SK-N-DZ (cell line): Measurements from ENCODE around the gene STAC.
"Not testable (repeated sequence)": the region's sequence is repeated elsewhere in the genome, so short reads cannot be mapped to it uniquely, and the experiment has no call there.

ENCODE experiments used
- DNase-seq: peaks from one replicate; pipeline ENCODE4 v3.0.0-alpha.2; 2015; ENCODE audit warnings: low spot score

STAC gene

DNA sequence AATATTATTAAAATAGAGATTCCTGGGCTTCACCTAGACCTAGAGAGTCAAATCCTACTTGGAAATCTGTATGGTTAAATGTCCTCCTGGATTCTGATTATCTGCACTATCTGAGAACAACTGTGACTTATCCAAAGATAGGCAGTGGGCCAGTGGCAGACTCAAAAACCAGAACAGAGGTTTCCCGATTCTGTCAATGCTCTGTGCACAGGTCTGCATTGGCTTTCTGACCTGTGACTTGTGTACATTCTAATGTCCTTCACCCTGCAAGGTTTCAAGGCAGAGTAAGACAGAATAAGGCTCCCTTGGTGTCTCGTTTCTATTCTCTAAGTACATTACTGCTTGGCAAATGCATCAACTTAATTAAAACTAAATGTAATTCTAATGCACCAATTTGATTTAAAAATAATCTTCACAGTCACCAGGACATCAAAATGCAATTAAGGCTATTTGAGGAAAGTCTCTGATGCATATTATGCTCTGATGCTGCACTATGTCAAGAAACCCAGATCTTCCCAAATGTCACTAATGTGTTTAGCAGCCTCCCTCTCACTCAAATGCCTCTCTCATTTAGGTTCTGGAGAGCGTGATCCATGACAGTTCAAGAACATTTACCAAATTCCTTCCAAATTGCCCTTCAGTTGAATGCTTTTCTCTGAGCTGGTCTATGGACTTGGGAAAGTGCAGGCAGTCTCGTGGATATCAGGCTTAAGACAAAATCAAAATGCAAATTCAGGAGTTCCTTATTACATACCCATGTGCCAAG lies 140.1 kb downstream of the STAC start:
- DNase-seq: peak; percentile 99

DNA sequence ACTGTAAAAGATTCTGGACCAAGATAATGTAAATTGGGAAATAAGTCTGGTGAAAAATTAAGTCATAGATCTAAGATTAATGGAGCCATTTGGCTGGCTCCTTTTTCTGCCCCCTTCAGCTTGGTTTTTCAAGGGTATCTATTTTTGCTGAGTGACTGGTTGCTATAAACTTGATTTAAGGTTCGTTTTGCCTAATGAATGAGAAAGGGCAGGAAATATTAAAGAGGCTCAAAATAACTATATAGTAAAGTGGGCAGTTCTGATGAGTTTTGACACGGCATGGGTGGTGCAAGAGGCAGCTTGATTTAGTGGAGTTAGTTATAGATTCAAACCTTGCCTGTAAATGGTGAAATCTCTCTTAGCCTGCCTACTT lies 140.7 kb downstream of the STAC start:
- no peak for DNase-seq

DNA sequence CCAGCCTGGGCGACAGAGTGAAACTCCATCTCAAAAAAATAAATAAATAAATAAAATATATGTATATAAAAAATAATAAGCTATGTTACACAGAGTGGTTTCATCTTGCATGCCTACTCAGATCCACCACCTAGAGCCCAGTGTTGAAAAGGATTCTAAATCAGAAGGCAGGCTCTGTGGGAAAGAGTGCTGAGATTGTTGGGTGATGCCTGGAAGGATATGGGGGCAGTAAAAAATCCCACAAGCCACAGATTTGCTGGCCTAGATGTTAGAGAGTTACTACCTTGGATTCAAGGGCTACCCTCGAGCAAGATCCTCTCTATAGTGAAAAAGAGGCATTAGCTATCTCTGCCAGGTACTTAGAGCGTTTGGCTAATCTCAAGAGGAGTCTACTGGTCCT lies 144.3 kb downstream of the STAC start:
- DNase-seq: no peak

DNA sequence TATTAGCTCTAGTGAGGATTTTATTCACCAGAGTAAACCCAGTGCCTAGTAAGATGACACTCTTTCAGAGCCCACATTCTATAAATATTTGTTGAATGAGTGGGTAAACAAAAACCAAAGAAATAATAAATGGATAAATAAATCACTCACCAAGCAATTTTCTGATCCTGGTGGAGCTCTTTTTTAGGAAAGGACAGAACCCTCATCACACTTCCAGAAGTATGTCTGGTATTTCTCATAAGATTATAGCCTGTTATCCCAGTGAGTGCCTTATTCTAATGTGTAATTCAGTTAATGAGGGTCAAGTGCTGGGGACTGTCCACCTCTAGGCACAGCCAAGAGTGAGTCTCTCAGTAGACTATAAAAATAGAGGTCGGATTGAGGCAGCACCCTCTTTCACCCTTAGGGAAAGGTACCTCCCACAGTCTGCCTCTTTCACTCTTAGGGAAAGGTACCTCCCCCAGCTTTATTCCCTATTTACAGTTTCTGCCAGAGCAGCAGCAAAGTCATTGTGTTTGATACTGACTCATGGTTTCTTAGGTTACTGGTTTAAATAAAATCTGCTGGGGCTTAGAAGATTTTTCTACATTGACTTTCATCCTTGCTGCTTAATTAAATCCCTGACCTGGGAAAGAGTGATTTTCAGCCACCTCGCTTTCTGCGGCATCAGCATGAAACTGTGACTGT lies 145.0 kb downstream of the STAC start:
- no peak for DNase-seq

DNA sequence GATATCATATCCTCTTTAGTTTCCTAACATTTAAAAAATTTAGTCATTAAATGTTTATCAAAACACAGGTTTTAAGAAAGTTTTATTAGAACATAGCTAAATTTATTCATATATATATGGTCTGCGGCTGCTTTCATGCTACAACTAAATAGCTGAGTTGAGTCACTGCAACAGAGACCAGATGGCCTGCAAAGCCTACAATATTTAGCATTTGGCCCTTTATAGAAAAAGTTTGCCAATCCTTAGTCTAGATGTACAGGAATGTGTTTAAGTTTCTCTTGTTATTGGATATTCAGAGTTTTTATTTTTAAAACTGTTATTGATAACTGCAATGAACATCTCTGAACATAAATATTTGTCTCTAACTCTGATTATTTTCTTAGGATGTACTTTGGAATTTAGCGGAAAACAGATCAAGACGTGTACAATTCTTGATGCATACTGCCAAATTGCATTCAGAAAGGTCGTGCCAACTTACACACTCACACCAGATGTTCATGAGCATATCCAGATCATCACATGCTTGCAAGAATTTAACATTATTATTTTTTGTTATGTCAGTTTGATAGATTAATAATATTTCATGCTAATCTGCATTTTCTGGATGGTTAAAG lies 157.9 kb downstream of the STAC start:
- no peak for DNase-seq

DNA sequence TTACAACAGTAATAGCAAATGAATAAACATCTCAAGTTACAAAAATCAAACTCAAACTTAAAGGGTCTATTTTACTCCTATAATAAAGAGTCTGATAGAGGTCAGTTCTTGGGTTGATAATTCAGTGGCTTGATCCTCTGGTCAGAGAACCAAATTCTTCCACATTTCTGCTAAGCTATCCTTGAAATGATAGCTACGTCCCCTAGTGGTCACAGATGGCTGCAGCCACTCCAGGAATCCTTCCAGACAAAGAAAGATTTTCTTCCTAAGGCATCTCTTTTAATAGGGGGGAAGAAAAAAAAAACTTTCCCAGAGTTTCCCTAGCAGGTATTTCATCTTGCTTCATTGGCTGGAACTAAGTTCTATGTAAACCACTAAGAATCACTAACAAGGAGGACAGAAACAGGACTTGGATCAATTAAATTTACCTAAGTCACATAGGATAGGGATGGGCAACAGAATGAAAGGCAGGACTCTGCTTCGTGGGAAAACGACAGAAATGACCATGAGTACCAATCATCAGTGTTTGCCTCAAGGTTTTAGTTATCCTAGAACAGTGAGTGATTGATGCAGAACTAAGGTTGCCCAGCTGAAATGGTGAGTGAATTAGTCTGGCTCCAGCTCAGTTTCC lies 160.7 kb downstream of the STAC start:
- no peak for DNase-seq

DNA sequence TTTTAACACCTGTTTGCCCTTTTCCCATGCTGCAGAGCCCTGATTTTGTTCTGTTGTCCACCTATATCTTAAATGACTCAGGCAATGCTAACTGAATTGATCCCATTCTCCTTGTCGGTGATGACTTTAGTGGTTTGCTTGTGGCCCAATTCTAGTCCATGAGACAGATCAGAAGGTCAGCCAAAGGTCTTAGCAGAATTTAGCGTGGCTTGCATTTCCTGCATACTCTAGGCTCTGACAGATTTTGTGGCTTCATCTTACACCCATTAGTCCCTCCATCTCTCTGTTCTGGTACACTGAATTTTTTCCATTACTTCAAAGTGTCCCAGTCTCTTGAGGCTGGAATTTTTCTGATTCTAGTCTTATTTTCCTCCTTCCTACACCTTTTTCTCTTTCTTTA lies 161.9 kb downstream of the STAC start:
- no peak for DNase-seq

DNA sequence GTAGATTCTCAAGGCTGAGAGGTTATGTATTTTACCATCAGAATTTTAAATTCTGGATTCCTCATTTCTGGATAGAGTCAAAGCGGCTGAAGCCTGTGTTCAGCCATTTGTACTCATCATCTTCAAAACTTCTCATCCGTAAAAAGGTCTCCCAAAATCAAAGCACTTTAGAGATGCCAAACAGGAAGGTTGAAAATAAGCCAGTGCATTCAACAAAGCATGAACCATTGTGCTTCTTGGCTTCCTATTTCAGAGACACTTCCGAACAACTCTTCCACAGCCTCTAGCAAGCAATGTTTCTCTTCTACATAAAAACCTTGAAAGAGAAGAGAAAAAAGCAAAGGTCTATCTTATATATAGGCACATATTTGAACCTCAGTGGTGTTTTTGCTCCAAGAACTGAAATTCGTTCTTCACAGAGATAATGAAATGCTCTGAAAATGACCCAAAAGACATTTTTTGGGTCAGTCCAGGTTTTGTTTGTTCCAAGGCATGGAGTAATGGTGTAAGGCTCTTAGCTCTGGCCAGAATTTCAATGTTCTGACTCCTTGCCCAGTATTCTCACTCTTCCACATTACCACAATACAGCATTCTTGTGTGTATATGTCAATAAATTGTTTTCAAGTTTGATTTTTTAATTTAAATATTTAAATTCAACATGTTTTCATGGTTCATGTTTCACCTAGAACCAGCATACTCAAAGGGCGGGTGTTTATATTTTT lies 163.1 kb downstream of the STAC start:
- no peak for DNase-seq

DNA sequence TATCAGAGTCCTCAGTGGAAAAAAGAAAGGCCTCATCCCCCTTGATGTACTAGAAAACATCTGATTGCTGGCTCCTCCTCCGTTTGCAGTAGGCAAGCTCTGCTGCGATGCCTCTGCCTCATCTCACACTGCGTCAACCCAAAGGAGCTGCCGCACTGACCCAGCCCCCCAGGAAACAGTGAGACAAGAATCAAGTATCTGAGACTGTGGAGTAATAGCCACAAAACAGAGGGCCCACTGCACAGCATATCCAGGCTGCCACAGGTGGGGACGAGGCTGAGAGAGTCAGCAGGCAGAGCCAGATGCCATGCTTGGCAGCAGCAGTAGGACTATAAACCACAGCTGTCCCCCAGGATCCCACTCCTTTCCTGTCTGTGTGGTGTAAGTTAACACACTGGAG lies 165.9 kb downstream of the STAC start:
- no peak for DNase-seq

DNA sequence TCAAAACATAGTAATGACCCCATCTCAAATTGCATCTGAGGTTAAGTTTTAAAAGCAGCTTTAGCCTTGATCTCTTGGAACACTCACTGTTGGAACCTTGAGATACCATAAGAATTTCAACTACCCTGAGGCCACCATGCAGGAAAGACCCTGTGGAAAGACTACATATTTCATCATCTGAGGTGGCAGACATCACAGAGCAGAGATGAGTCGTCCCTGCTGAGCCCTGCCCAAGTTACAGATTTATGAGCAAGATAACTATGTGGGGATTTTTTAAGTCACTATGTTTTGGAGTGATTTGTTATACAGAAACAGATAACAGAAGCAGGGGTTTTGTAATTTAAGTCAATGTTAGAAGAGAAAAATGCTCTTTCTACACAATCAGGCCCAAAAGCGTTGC lies 168.4 kb downstream of the STAC start:
- no peak for DNase-seq

DNA sequence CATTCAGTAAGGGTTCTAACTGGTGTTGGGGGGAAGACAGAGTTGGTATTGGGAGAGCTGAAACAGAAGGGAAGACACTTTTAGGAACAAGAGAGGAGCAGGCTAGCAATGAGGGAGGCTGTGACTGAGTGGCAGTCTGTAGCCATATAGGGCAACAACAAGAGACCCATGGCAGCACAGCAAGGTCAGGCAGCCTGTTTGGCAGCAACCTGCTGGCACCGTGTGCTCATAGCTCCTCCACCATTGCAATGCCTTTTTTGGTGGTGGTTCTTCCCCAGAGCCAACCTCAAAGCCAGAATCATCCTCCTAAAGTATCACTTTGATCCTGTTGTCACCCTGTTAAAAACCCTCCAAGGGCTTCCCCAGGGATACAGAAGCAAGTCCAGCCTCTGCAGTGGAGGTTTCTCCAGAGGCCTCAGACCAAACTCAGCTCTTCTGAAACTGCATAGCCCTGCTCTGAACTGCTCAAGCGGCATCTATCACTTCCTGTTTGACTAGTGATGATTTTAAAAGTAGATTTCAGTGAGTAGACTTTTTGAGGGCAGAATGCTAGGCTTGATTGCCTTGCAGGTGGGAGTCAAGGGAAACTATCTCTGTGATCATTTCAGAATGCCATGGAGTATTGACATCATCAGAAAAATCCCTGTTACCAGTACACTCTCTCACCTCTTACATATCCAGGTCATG lies 176.9 kb downstream of the STAC start:
- DNase-seq: no peak

DNA sequence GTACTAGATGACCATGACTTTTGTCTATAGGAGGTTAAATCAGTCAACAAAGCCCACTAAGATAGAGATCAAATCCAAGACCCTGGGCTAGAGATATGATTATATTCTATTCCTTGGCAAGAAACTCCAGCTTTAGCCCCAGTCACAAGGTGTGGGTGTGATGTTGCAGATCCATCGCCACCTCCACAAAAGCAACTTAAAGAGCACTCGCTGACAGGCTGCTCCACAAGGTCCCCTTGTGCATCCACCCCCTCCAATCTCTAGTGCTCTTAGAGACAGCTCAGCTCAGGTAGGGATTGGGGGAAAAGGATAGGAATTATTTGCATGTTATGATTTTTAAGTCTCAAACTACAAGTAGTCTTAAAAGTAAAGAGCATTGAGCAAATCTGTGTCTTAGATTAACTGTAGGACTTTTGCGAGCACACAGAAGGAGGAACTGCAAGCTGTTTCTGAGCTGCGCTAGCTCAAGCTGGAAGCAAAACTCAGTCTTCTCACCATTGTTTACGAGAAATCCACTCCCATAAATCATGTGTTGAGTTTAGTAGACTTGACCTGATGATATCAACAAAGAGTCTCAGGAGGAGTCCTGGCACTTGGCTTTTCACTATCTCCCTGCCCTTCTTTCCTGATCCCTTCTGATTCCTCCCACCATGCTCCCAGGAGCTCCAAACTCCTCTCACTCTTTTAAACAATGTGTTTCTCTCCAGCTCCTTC lies 177.6 kb downstream of the STAC start:
- DNase-seq: peak; percentile 25

DNA sequence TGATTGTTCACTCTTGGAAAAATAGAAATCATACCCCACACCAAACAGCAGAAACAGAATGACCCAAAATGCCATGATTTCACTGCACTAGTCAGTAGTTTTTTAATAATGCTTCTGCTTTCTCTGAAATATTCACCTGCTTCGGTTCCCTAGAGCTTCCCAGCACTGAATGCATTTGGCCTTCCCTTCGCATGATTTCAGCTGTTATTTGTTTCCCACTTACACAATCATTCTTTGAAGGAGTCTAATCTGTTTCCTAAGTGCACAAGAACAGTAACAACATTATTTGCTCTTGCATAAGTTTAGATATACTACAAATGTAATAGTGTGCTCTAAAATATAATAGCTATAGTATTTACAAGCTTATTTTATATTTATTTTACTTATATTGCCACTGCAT lies 178.7 kb downstream of the STAC start:
- no peak for DNase-seq

DNA sequence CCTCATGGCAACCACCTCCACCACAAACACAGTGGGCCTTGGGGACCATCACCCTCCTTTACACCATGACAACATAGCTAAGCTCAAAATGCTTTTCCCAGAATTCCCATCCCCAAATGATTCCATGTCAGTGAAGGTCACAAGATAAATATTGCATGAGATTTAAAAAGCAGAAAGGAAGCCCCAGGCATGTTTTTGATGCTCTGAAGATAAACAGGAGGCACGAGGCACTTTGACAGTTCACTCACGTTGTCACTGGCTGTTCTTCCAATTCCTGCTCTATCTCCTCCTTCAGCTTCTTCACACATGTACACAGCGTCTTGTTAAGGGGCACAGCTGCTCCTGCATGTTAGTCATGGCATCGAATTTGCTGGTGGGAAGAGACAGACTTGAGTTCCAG lies 180.4 kb downstream of the STAC start:
- DNase-seq: peak; percentile 9

DNA sequence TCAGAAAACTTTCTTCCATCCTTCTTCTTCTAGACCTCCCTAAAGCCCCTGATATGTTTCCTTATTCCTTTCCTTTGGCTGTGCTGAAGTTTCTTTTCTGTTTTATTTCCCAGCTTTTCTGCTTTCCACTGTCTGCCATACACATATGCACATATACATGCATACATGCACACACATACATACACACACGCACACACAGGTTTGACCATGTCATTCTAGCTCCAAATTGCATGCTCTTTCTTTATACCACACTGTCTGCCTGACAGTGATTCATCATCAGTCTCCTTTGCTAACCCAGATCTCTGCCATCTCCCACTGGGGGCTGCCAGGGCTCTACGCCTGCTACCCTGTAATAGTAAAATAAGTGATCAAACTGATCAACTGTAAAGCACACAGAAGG lies 181.3 kb downstream of the STAC start:
- no peak for DNase-seq

DNA sequence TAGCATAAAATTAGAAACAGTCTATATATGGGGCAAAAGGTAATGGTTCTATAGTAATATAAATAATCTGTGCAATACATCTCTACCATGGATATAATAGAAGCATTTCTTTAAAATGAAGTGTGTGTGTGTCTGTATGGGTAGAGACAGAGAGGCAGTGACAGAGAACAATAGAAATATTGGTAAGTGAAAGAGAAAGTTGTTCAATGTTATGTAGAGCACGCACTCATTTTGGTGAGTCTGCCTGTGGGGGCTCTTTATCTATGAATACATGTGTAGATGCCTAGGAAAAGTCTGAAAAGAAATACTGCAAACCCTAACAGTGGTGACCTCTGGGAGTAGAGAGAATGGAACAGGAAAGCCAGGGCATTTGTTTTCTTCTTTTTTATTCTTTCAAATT lies 182.6 kb downstream of the STAC start:
- DNase-seq: no peak

DNA sequence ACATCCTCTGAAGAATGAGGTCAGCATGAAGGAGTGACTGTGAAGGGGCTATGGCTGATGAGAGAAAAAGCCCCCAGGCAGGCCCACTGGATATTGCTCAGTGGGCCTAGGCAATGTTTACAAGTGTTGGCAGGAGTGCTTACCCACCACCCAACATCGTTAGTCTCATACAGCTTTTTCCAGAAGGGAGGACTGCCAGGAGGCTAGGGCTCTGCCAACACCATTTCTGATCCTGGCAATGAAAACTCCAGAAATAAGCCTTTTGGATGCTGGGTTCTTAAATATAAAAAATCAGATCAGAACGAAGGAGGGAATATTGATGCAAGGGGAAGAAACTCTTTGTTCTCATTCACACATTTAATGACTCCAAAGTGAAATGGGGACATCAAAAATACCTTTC lies 194.9 kb downstream of the STAC start:
- DNase-seq: no peak

DNA sequence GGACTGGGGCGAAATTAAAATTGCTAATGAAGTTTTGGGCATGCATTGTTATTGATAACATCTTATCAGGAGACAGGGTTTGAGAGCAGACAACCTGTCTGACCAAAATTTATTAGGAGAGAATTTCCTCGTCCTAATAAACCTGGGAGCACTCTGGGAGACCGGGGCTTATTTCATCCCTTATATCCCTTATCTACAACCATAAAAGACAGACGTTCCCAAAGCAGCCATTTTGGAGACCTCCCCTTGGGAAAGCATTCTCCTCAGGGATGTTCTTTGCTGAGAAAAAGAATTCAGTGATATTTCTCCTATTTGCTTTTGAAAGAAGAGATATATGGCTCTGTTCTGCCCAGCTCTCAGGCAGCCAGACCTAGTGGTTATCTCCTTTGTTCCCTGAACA lies 198.1 kb downstream of the STAC start:
- DNase-seq: not testable (repeated sequence)

DNA sequence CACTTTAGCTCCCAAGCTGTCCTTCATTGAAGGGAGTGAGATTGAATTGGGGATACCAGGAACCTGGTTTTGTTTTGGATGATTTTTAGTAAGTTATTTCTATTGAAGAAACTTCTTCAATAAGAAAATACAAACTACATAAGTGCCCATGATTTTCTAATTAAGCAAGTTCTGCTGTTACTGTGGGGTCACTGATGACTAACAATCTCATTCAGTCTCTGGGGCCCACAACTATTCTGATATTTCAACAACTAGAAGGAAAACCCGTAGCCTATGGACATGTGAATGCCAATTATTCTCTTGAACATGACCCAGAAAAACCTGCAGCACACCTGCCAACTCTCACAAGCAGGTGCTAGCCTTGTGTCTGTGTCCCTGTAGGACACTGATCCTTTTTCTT lies 199.4 kb downstream of the STAC start:
- DNase-seq: no peak

DNA sequence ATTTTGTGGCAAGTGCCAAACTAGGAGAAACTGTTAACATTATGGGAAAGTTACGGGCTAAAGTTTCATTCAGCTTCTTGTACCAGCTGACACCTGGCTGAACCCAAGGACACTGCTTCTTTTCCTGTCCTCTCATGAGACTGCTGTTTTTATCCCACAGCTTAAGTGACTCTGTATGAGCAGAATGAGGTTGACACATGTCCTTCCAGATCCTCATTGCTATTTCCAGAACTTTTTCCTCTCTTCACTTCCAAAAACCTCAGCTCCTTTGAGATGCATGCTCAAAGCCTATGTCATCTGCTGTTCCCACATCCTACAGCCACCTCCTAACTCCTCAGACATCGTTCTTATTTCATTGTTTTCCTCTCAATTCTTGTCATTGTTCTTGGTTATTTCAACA lies 200.4 kb downstream of the STAC start:
- no peak for DNase-seq

DNA sequence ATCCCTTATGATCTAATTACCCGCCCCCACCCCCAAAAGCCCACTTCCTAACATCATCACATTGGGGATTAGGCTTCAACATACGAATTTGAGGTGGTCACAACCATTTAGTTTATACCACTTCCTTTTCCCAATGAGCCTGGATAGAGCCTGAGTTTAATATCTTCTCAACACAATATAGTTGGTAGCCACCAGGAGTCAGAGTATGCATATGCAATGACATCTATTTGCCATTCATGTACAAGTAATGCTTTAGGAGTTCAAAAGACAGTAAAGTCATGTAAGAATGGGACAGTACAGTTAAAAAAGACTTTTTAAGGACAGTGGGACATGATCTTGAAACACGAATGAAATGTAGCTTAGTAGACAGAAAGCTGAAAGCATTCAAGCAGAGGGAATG lies 211.7 kb downstream of the STAC start:
- no peak for DNase-seq
